ENCODE measurements around the gene FAXC. TPM values are rescaled to one million over a fixed set of nuclear protein-coding genes. Genes with fewer than 3 reads are reported as not detected.

Gene FAXC
- total and polyA plus RNA-seq, 7 donors, result 0.36 to 0.73 (median 0.64) TPM; not detected in 4

DNA sequence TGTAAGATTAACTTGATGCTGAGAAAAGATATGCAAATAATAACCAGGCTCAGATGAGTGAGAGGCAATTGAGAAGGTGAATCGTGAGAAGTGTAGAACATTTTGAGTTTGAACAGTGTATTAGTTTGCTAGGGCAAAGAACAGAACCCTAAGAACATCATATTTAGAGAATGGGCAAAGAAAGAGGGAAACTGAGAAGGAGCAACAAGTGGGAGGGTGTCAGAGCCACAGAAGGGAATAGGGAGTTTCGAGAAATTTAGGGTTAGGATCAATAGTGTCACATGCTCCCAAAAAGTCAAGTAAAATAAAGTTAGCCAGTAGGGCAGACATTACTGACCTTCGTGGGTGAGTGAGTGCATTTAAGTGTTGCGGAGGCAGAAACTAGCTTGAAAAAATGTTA, 5.5 kb upstream of the FAXC start:
- DNase-seq, result no peak
- Histone ChIP-seq H3K9me3 (no peaks in the 10 kb centered on the region), H3K4me1 (peaks cover 2% of the 10 kb centered on the region), H3K36me3 (ENCODE audit: insufficient read depth in 1 of 2, low read depth in 1 of 2) (no peaks in the 10 kb centered on the region), H3K4me3 (no peak overlapping the region), H3K27me3 (ENCODE audit: insufficient read depth in 3 of 3, low read length in 2 of 3) (peaks cover 2 to 40% (median 4%) of the 10 kb centered on the region in 3 donors), H3K27ac (no peak overlapping the region)
- no peak for ATAC-seq
- WGBS, 3 donors, result 69 to 76% (median 73%) methylated on average over 4 of the region's 4 CpGs
- intact Hi-C loops (cut with DNase I), result loop anchor here in 1 of 2 donors (5.0 kb wide), 1 partner anchor 483 kb away; no protein-coding TSS in a partner anchor
- TF ChIP-seq CTCF (IDR thresholded peaks at IDR 0.05), result no peak

GRCh38 chr6:99353126-99353525, 3.7 kb upstream of the FAXC start:
- peaks cover 5% of the 10 kb centered on the region for H3K4me1 ChIP-seq
- peaks cover 2 to 56% (median 8%) of the 10 kb centered on the region in 3 donors for H3K27me3 ChIP-seq (ENCODE audit: insufficient read depth in 3 of 3, low read length in 2 of 3)
- no peaks in the 10 kb centered on the region for H3K9me3 ChIP-seq
- no peak for TF ChIP-seq CTCF (IDR thresholded peaks at IDR 0.05)
- intact Hi-C loops (cut with DNase I), result no loop called here
- no peak overlapping the region for H3K4me3 ChIP-seq
- DNase-seq (no peak), ATAC-seq (no peak)
- H3K27ac ChIP-seq, result no peak overlapping the region
- H3K36me3 ChIP-seq (ENCODE audit: insufficient read depth in 1 of 2, low read depth in 1 of 2), result no peaks in the 10 kb centered on the region
- WGBS, 3 donors, result 66 to 70% (median 69%) methylated on average over 9 of the region's 9 CpGs

DNA sequence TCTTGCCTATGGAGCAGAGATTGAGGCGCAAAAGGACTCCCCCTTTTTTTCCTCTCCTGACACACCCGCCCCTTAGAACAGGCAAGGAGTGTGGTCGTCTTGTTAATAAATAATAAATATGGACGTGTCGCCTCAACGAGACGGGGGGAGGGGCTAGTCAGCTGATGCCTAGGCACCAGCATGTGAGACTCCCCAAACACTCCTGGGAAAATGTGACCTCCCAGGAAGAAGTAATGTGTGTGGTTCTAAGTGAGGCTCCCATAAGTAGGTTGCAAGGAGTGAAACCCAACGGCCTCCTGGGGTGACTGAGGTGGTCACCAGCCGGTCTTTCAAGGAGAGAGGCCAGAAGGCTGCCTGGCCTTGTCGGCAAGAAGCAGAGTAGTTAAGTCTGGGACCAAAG, 1.1 kb upstream of the FAXC start:
- Histone ChIP-seq H3K27me3 (ENCODE audit: insufficient read depth in 3 of 3, low read length in 2 of 3) (peaks cover 2 to 69% (median 8%) of the 10 kb centered on the region in 3 donors), H3K36me3 (ENCODE audit: insufficient read depth in 1 of 2, low read depth in 1 of 2) (no peaks in the 10 kb centered on the region), H3K4me3 (peak overlapping the region; percentile 77), H3K9me3 (no peaks in the 10 kb centered on the region), H3K4me1 (peaks cover 5% of the 10 kb centered on the region), H3K27ac (no peak overlapping the region)
- 28 to 40% (median 38%) methylated on average over 10 of the region's 10 CpGs for WGBS, 3 donors
- DNase-seq (no peak), ATAC-seq (no peak)
- TF ChIP-seq CTCF (IDR thresholded peaks at IDR 0.05), result no peak
- intact Hi-C loops (cut with DNase I), result no loop called here

DNA sequence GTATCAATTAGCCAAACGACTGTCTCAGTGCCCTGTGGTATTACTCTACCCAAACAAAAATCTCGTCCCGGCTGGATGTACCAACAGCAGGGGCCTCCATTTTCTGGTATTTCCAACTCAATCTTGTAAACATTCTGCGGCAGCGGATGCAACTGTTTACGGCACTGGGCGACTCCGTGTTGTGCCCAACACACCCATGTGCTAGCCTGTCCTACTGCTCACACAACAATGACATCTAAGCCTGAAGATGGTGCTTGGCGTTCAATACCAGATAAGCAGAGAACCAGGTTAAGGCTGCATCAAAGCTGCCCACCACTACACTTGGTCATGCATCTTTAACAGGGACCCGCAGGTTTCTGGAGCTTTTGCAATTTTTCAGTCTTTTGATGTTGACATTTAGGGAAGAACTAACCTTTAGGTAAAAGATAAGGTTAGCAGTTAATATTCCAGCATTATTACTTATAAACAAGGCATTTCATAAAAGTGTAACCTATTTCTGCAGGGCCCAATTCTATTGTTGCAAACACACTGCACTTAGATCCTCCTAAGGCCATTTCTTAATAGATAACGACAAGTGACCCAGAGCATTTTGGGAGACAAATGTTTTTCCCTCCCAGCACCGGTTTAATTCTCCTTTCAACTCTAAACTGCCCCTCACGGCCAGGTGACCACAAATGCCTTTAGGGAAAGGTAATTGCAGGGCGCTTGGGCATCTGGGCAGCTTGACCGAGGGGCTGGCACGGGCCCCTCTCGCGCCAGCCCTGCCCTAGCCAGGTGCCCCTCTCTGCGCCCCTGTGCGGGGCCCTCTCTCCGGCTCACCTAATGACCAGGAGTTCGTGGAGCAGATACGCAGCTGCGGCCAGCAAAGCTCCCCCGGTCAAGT, 945 bp downstream of the FAXC start:
- 42 to 50% (median 49%) methylated on average over 25 of the region's 25 CpGs for WGBS, 3 donors
- Histone ChIP-seq H3K27ac (no peak overlapping the region), H3K36me3 (ENCODE audit: insufficient read depth in 1 of 2, low read depth in 1 of 2) (no peaks in the 10 kb centered on the region), H3K4me1 (peaks cover 5% of the 10 kb centered on the region), H3K4me3 (peak overlapping the region; percentile 77), H3K9me3 (no peaks in the 10 kb centered on the region), H3K27me3 (ENCODE audit: insufficient read depth in 3 of 3, low read length in 2 of 3) (peaks cover 0 to 62% (median 8%) of the 10 kb centered on the region in 3 donors)
- intact Hi-C loops (cut with DNase I), result no loop called here
- ATAC-seq (no peak), DNase-seq (no peak)
- no peak for TF ChIP-seq CTCF (IDR thresholded peaks at IDR 0.05)

Measured in psoas muscle (tissue), 8 donors.